ENCODE results near the gene BAZ2A.

DNA sequence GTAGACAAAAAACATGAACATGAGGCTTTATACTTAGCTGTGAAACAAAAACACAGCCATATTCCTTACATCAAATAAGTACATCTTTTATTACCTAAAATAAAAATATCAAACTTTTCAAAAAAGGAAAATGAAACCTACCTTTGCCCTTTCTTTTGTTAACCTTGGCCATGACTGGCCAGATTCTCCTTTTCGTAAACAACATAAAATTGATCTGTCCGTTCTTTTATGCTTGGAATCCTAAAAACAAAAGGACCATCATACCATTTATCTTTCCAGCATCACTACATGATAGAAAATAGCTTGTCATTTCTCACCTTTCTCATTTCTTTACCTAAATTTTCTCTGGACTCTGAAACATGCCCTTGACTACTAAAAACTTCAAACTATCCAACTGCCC lies 41.5 kb upstream of the BAZ2A start:
- TF ChIP-seq POLR2A (IDR thresholded peaks at IDR 0.05): no peak
- TF ChIP-seq, protein P1, sequence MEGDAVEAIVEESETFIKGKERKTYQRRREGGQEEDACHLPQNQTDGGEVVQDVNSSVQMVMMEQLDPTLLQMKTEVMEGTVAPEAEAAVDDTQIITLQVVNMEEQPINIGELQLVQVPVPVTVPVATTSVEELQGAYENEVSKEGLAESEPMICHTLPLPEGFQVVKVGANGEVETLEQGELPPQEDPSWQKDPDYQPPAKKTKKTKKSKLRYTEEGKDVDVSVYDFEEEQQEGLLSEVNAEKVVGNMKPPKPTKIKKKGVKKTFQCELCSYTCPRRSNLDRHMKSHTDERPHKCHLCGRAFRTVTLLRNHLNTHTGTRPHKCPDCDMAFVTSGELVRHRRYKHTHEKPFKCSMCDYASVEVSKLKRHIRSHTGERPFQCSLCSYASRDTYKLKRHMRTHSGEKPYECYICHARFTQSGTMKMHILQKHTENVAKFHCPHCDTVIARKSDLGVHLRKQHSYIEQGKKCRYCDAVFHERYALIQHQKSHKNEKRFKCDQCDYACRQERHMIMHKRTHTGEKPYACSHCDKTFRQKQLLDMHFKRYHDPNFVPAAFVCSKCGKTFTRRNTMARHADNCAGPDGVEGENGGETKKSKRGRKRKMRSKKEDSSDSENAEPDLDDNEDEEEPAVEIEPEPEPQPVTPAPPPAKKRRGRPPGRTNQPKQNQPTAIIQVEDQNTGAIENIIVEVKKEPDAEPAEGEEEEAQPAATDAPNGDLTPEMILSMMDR (IDR thresholded peaks at IDR 0.05): no peak
